ENCODE data around the gene ICAM4. TPM values are rescaled to one million over a fixed set of nuclear protein-coding genes. Genes with fewer than 3 reads are reported as not detected.
A peak's percentile ranks its signal among the peaks of the same experiment; 100 is the strongest.

ICAM4 gene
- total and polyA plus RNA-seq, 2 of the 8 experiments (the other 6 are each of a cell fraction or from before 2014, with no cell fraction given): 1.5 to 4.1 TPM

DNA sequence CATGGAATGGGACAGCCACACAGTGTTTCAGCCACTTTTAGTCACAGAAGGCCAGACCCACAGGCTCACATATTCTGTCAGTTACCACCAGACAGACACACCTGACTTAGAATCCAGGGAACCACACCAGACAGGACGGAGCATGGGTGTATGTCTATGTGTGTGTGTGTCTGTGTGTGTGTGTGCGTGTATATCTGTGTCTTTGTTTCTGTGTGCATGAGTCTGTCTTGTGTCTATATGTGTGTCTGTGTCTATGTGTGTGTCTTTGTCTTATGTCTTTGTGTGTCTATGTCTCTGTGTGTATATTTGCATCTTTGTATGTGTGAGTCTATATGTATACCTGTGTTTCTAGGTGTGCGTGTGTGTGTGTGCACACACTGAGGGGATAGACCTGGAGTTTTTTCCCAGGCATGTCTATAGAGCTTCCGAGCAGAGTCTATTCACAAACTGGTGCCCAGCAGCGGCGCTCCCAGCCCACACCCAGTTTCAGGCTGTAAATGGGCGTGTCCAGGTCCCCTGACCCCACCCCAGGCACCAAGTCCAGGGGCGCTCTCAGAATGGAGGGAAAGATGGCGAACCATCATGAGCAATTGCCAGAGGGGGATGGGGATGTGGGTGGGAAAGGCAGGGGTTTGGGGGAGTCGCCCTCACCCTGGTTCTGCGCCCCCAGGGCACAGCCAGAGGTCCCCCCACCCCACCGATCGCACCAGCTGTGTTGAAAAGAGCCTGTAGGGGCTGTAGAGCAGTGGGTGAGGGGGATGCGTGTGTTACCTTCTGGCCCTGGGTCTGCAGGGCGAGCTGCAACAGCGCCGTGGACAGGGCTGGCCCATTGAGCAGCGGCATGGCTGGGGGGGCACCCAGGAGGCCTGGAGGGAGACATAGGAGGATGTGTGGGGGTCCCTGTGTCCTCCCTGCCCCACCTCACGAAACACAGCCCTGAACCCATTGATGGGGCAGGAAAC is 35.4 kb downstream of the ICAM4 start:
- ChIA-PET CTCF (ENCODE audit: partially characterized antibody) (interaction anchor here (0.5 to 2.4 kb wide), 8 partner anchors 10 to 67 kb away, joined by 3 to 13 read pairs (median 4); no protein-coding TSS in a partner anchor), POLR2A (ENCODE audit: partially characterized antibody) (interaction anchor here (1.1 to 11.4 kb wide), 5 partner anchors 11 to 53 kb away, joined by 3 to 104 read pairs (median 6); partner anchors contain the start of genes ICAM5 and RAVER1)
- Histone ChIP-seq H3K56ac (replicated peaks; ENCODE audit: insufficient read length, low read depth, low read length) (no peak overlapping the region), H3K79me1 (ENCODE audit: low read depth, low read length) (no peaks in the 10 kb centered on the region), H3K14ac (ENCODE audit: insufficient read length) (no peak overlapping the region), H3K23me2 (ENCODE audit: low read depth, low read length) (no peaks in the 10 kb centered on the region; the same call in 1 of the 2 replicates), H2BK15ac (ENCODE audit: low read length) (no peak overlapping the region), H4K91ac (replicated peaks; ENCODE audit: insufficient read length, low read length) (no peak overlapping the region), H4K20me1 (replicated peaks in 1 of 2; ENCODE audit: control insufficient read depth in 1 of 2, insufficient read depth in 2 of 2, low read length in 2 of 2) (peaks cover 0 to 15% of the 10 kb centered on the region in 2 experiments), H3K9ac (replicated peaks in 1 of 4; ENCODE audit: extremely low read depth in 1 of 4, low read depth in 3 of 4, low read length in 3 of 4) (no peak overlapping the region), H3K4ac (replicated peaks; ENCODE audit: insufficient read length, low read depth, low read length) (no peak overlapping the region), H2BK20ac (ENCODE audit: low read length) (no peak overlapping the region), H4K8ac (ENCODE audit: extremely low read depth, insufficient read depth, low read length) (no peak overlapping the region), H3K27me3 (replicated peaks in 1 of 4; ENCODE audit: control insufficient read depth in 3 of 4, extremely low read depth in 1 of 4, insufficient read depth in 3 of 4, low read length in 3 of 4) (no peaks in the 10 kb centered on the region; a peak in 1 of 7 replicates), H3K36me3 (ENCODE audit: control insufficient read depth in 2 of 4, insufficient read depth in 4 of 4, low read length in 3 of 4) (peaks cover 26 to 77% (median 60%) of the 10 kb centered on the region in 4 experiments), H3K79me2 (ENCODE audit: control insufficient read depth in 1 of 2, insufficient read depth in 2 of 2, low read length in 2 of 2) (no peaks in the 10 kb centered on the region), H2BK12ac (ENCODE audit: low read depth, low read length) (no peak overlapping the region), H2BK120ac (replicated peaks; ENCODE audit: low read depth, low read length) (no peak overlapping the region), H3K23ac (ENCODE audit: insufficient read length) (no peak overlapping the region), H3K4me3 (ENCODE audit: extremely low read depth in 1 of 4, insufficient read depth in 2 of 4, low read depth in 3 of 4, low read length in 4 of 4) (no peak overlapping the region), H3K9me3 (ENCODE audit: insufficient read depth in 2 of 2, low read depth in 1 of 2, low read length in 1 of 2) (no peaks in the 10 kb centered on the region), H3K4me1 (replicated peaks in 1 of 4; ENCODE audit: control insufficient read depth in 3 of 4, insufficient read depth in 4 of 4, low read length in 3 of 4) (no peaks in the 10 kb centered on the region), H2AFZ (ENCODE audit: low read length) (no peak overlapping the region), H2BK5ac (ENCODE audit: low read depth, low read length) (no peak overlapping the region), H4K5ac (ENCODE audit: insufficient read length, low read depth, low read length) (no peak overlapping the region), H3K18ac (ENCODE audit: extremely low read depth, low read length) (no peak overlapping the region), H3K4me2 (ENCODE audit: insufficient read depth in 1 of 2, low read depth in 2 of 2, low read length in 2 of 2) (no peak overlapping the region), H3K27ac (ENCODE audit: low read depth, low read length) (no peak overlapping the region), H2AK5ac (ENCODE audit: low read depth, low read length) (no peak overlapping the region)
- TF ChIP-seq POLR2AphosphoS5 (IDR thresholded peaks at IDR 0.05; ENCODE audit: low read depth, low read length) (0 out of 2 replicates have a peak, but pooled peaks have one; percentile 31), POLR2A (IDR thresholded peaks at IDR 0.05; ENCODE audit: control extremely low read depth in 1 of 2, low read depth in 2 of 2, low read length in 2 of 2) (no peak), GTF2F1 (IDR thresholded peaks at IDR 0.05; ENCODE audit: borderline replicate concordance, low read depth, low read length) (no peak)
- DNase-seq (ENCODE audit: low read depth in 1 of 2, low spot score in 2 of 2): no peak
- 91% methylated on average over 16 of the region's 19 CpGs; no CpG with 5 or more reads in 1 of the 2 experiments for WGBS, 2 experiments (ENCODE audit: extremely low coverage in 1 of 2, insufficient coverage in 1 of 2, insufficient read length in 1 of 2, insufficient replicate concordance in 2 of 2, low coverage in 1 of 2, low lambda C conversion rate in 2 of 2, missing lambda C conversion rate in 1 of 2)
- FAIRE-seq: no peak
